IMR-90 (cell line): ENCODE results near the gene EXOC8. TPM values are rescaled to one million over a fixed set of nuclear protein-coding genes. Genes with fewer than 3 reads are reported as not detected.

ENCODE experiments used
- ATAC-seq: fragments of 200-7000 bp; cut with Tn5 transposase; 2 replicates; pipeline ENCODE4 v1.9.1; 2020; ENCODE audit warnings: low read depth, mild to moderate bottlenecking, moderate library complexity
- BruUV-seq: library from RNA; stranded (reverse); fragments of 400-500 nt; replicated peaks from 2 replicates; lab custom pipeline; 2021; lab: Mats Ljungman, UMichigan
- CTCF ChIA-PET: fragments of 300-600 bp; formaldehyde crosslinking; extraction: SDS; loops from one replicate; lab custom pipeline; 2021; ENCODE audit warnings: antibody characterized with exemption; lab: Yijun Ruan, JAX
- POLR2A ChIA-PET: fragments of 300-600 bp; sonication (Branson Sonifier 250); formaldehyde crosslinking; loops from one replicate; lab custom pipeline; 2022; ENCODE audit warnings: antibody characterized with exemption; ENCODE audit not compliant: unreplicated experiment; lab: Charles Lee
- DNase-seq: peaks from one replicate; pipeline ENCODE4 v3.0.0; 2013
- H2AFZ ChIP-seq: replicated peaks from 2 replicates; pipeline ENCODE3; 2013; ENCODE audit warnings: low read length, mild to moderate bottlenecking; ENCODE audit not compliant: poor library complexity
- H2AK5ac ChIP-seq: 2 replicates; pipeline ENCODE4 v1.6.1; 2013; ENCODE audit warnings: low read depth, low read length, inconsistent platforms
- H2AK9ac ChIP-seq: replicated peaks from 2 replicates; pipeline ENCODE3; 2013; ENCODE audit warnings: mild to moderate bottlenecking, low read depth, low read length, moderate library complexity; ENCODE audit not compliant: poor library complexity
- H2BK120ac ChIP-seq: 2 replicates; pipeline ENCODE4 v1.6.1; 2013; ENCODE audit warnings: low read depth, low read length, inconsistent platforms
- H2BK15ac ChIP-seq: 3 replicates; pipeline ENCODE4 v1.6.1; 2013; ENCODE audit warnings: low read depth, low read length, inconsistent platforms
- H2BK20ac ChIP-seq: 2 replicates; pipeline ENCODE4 v1.6.1; 2013; ENCODE audit warnings: low read depth, mild to moderate bottlenecking, inconsistent platforms, low read length, moderate library complexity
- H2BK5ac ChIP-seq: 2 replicates; pipeline ENCODE4 v1.6.1; 2013; ENCODE audit warnings: mild to moderate bottlenecking, low read depth, low read length, inconsistent platforms; ENCODE audit not compliant: poor library complexity, severe bottlenecking
- H3K14ac ChIP-seq: replicated peaks from 2 replicates; pipeline ENCODE4 v1.6.1; 2013; ENCODE audit warnings: low read depth, low read length, inconsistent platforms
- H3K18ac ChIP-seq: 2 replicates; pipeline ENCODE4 v1.6.1; 2013; ENCODE audit warnings: low read depth, low read length, control low read depth
- H3K23ac ChIP-seq: 2 replicates; pipeline ENCODE4 v1.6.1; 2013; ENCODE audit warnings: low read depth, low read length, inconsistent platforms
- H3K27ac ChIP-seq: 2 replicates; pipeline ENCODE4 v1.5.1; 2013; ENCODE audit warnings: mild to moderate bottlenecking, control low read depth, low read length; ENCODE audit not compliant: insufficient read depth
- H3K27me3 ChIP-seq: 2 replicates; pipeline ENCODE4 v1.6.1; 2013; ENCODE audit warnings: low read length; ENCODE audit not compliant: control insufficient read depth, insufficient read depth
- H3K36me3 ChIP-seq: 2 replicates; pipeline ENCODE4 v1.6.1; 2013; ENCODE audit warnings: low read length, mixed read lengths; ENCODE audit not compliant: control insufficient read depth, insufficient read depth
- H3K4ac ChIP-seq: 2 replicates; pipeline ENCODE4 v1.6.1; 2013; ENCODE audit warnings: low read depth, low read length, inconsistent platforms
- H3K4me1 ChIP-seq: 2 replicates; pipeline ENCODE4 v1.6.1; 2013; ENCODE audit warnings: low read length, mixed read lengths; ENCODE audit not compliant: control insufficient read depth, insufficient read depth
- H3K4me2 ChIP-seq: 2 replicates; pipeline ENCODE4 v1.6.1; 2013; ENCODE audit warnings: low read depth, mild to moderate bottlenecking, control low read depth, low read length, moderate library complexity
- H3K4me3 ChIP-seq: 2 replicates; pipeline ENCODE4 v1.5.1; 2013; ENCODE audit warnings: low read depth, mild to moderate bottlenecking, control low read depth, low read length, moderate library complexity; ENCODE audit not compliant: insufficient read depth
- H3K56ac ChIP-seq: 2 replicates; pipeline ENCODE4 v1.6.1; 2013; ENCODE audit warnings: low read length, inconsistent platforms; ENCODE audit not compliant: insufficient read depth; ENCODE audit errors: extremely low read depth
- H3K79me1 ChIP-seq, 2 experiments: 2 replicates each; pipeline ENCODE4 v1.6.1; 2013; ENCODE audit warnings: low read length in 2 of 2, inconsistent platforms in 1 of 2, low read depth in 1 of 2
- H3K9ac ChIP-seq: 2 replicates; pipeline ENCODE4 v1.6.1; 2013; ENCODE audit warnings: low read depth, low read length, control low read depth
- H3K9me1 ChIP-seq: 2 replicates; pipeline ENCODE4 v1.6.1; 2013; ENCODE audit warnings: low read length, inconsistent platforms; ENCODE audit not compliant: insufficient read depth
- H3K9me3 ChIP-seq: 2 replicates; pipeline ENCODE4 v1.6.1; 2013; ENCODE audit warnings: low read length; ENCODE audit not compliant: control insufficient read depth, insufficient read depth
- H4K20me1 ChIP-seq: 2 replicates; pipeline ENCODE4 v1.6.1; 2013; ENCODE audit warnings: low read length, inconsistent platforms; ENCODE audit not compliant: insufficient read depth
- H4K5ac ChIP-seq: 2 replicates; pipeline ENCODE4 v1.6.1; 2013; ENCODE audit warnings: mild to moderate bottlenecking, low read depth, low read length, control low read depth
- H4K8ac ChIP-seq, 2 experiments: 2 replicates each; pipeline ENCODE4 v1.6.1; 2013; ENCODE audit warnings: low read depth in 2 of 2, low read length in 2 of 2, control low read depth in 1 of 2, inconsistent platforms in 1 of 2
- H4K91ac ChIP-seq: 2 replicates; pipeline ENCODE4 v1.6.1; 2013; ENCODE audit warnings: low read depth, low read length, inconsistent platforms; ENCODE audit not compliant: insufficient read depth
- BHLHE40 ChIP-seq: fragments of 150-350 bp; IDR thresholded peaks from 2 replicates; pipeline ENCODE4 v1.6.1; 2016; ENCODE audit warnings: mild to moderate bottlenecking, low read depth, low read length
- CEBPB ChIP-seq: IDR thresholded peaks from 2 replicates; pipeline ENCODE4 v1.6.1; 2012; ENCODE audit warnings: low read depth, low read length, improper control_type of control experiment
- CHD1 ChIP-seq: IDR thresholded peaks from 2 replicates; pipeline ENCODE4 v1.6.1; 2012; ENCODE audit warnings: low read depth, low read length, improper control_type of control experiment
- ELK1 ChIP-seq: fragments of 150-350 bp; IDR thresholded peaks from 2 replicates; pipeline ENCODE4 v1.6.1; 2016; ENCODE audit warnings: low read depth, mild to moderate bottlenecking, low read length, moderate library complexity, borderline replicate concordance
- FOS ChIP-seq: fragments of 150-350 bp; IDR thresholded peaks from 2 replicates; pipeline ENCODE4 v1.6.1; 2016; ENCODE audit warnings: low read depth, low read length
- MAFK ChIP-seq: IDR thresholded peaks from 2 replicates; pipeline ENCODE4 v1.6.1; 2012; ENCODE audit warnings: low read depth, low read length, improper control_type of control experiment
- MAZ ChIP-seq: IDR thresholded peaks from 2 replicates; pipeline ENCODE4 v1.6.1; 2012; ENCODE audit warnings: low read depth, mild to moderate bottlenecking, low read length, improper control_type of control experiment, moderate library complexity, borderline replicate concordance
- MXI1 ChIP-seq: IDR thresholded peaks from 2 replicates; pipeline ENCODE4 v1.6.1; 2012; ENCODE audit warnings: low read depth, mild to moderate bottlenecking, low read length, moderate library complexity, borderline replicate concordance
- NFE2L2 ChIP-seq: fragments of 150-350 bp; IDR thresholded peaks from 2 replicates; pipeline ENCODE4 v1.6.1; 2016; ENCODE audit warnings: low read depth, mild to moderate bottlenecking, low read length
- RAD21 ChIP-seq: IDR thresholded peaks from 2 replicates; pipeline ENCODE4 v1.6.1; 2012; ENCODE audit warnings: low read length, improper control_type of control experiment
- RFX5 ChIP-seq: IDR thresholded peaks from 2 replicates; pipeline ENCODE4 v1.8.0; 2012; ENCODE audit warnings: low read depth, mild to moderate bottlenecking, low read length, moderate library complexity
- SMC3 ChIP-seq: fragments of 150-350 bp; IDR thresholded peaks from 2 replicates; pipeline ENCODE4 v1.6.1; 2016; ENCODE audit warnings: low read depth, mild to moderate bottlenecking, antibody characterized with exemption, low read length, moderate library complexity
- WGBS, 2 experiments: methylation state at CpG; one replicate each; pipeline versions ENCODE4 v1.1.5 to v1.1.7; 2013; ENCODE audit warnings: missing lambda C conversion rate in 2 of 2; ENCODE audit not compliant: insufficient read length in 1 of 2; ENCODE audit errors: extremely low coverage in 2 of 2; 5-methylcytosine and 5-hydroxymethylcytosine counted together
- dilution Hi-C: fragments of 300-500 bp; cut with HindIII; formaldehyde crosslinking; loops from one replicate; pipeline ENCODE4 v1.14.3; 2018; ENCODE audit warnings: low sequenced_read_pairs; ENCODE audit not compliant: unreplicated experiment
- in situ Hi-C: fragments of 300-500 bp; cut with MboI; formaldehyde crosslinking; loops from 3 replicates; pipeline ENCODE4 v1.14.3; 2019; ENCODE audit warnings: low sequenced_read_pairs, inconsistent platforms, mixed read lengths
- intact Hi-C: fragments of 100-400 bp; cut with micrococcal nuclease; formaldehyde crosslinking; loops from 2 replicates; pipeline ENCODE4 v1.10.0; 2022
- polyA plus RNA-seq, 3 experiments: library from polyadenylated mRNA; depleted of rRNA; stranded (reverse); fragments of >200 nt; gene quantifications; 2 replicates each; pipeline ENCODE4 v1.2.3, GENCODE V29; 2012; ENCODE audit warnings: low replicate concordance in 1 of 3
- total RNA-seq: library from RNA; depleted of rRNA; stranded (reverse); fragments of >200 nt; gene quantifications from 2 replicates; pipeline ENCODE4 v1.2.3, GENCODE V29; 2012

Gene EXOC8
- total and polyA plus RNA-seq, 2 of the 4 experiments (the other 2 are of a cell fraction) = 2.6 to 11.5 TPM

- ChIA-PET POLR2A (no interaction called here), CTCF (no interaction called here)
- Histone ChIP-seq H2BK120ac (no peak overlapping the region), H2BK15ac (no peak overlapping the region), H3K79me1 (peaks cover 7 to 21% of the 10 kb centered on the region in 2 experiments), H3K18ac (no peak overlapping the region), H3K56ac (no peak overlapping the region), H2AFZ (no peak overlapping the region), H4K20me1 (no peaks in the 10 kb centered on the region), H4K8ac (no peak overlapping the region), H3K9ac (no peak overlapping the region), H3K4me3 (no peak overlapping the region), H3K4me1 (no peaks in the 10 kb centered on the region), H3K23ac (no peak overlapping the region), H3K4ac (no peak overlapping the region), H2AK5ac (no peak overlapping the region), H3K4me2 (no peak overlapping the region), H3K9me3 (no peaks in the 10 kb centered on the region), H3K14ac (no peak overlapping the region), H4K91ac (no peak overlapping the region), H4K5ac (no peak overlapping the region), H3K27ac (no peak overlapping the region), H2BK5ac (no peak overlapping the region), H3K36me3 (peaks cover 13% of the 10 kb centered on the region), H3K9me1 (no peaks in the 10 kb centered on the region), H2AK9ac (no peak overlapping the region), H2BK20ac (no peak overlapping the region), H3K27me3 (no peaks in the 10 kb centered on the region)
- DNase-seq (no peak), ATAC-seq (no peak)
- TF ChIP-seq FOS (no peak), MXI1 (no peak), MAZ (no peak), CEBPB (no peak), MAFK (no peak), ELK1 (no peak), RFX5 (no peak), RAD21 (no peak), BHLHE40 (no peak), CHD1 (no peak), NFE2L2 (no peak), SMC3 (no peak)
- intact Hi-C loops = no loop called here
- no CpG with 5 or more reads among the region's 4 CpGs for WGBS, 2 experiments
- dilution Hi-C loops = no loop called here
- no TSS peak for BruUV-seq
- in situ Hi-C loops = no loop called here
Observed at GRCh38 chr1:231348442-231348841, 10.8 kb upstream of the EXOC8 start.
